HG03460 (cell line): ENCODE results near the gene CCDC134.
"Not testable (repeated sequence)": the region's sequence is repeated elsewhere in the genome, so short reads cannot be mapped to it uniquely, and the experiment has no call there.

ENCODE experiments used
- ATAC-seq: cut with Tn5 transposase; IDR thresholded peaks from one replicate; pipeline ENCODE4 v1.9.1; 2021; ENCODE audit not compliant: unreplicated experiment

The CCDC134 gene

GRCh38 chr22:41822317-41823057 is 22.0 kb downstream of the CCDC134 start:
- ATAC-seq = no peak

GRCh38 chr22:41823797-41824196 is 23.3 kb downstream of the CCDC134 start:
- ATAC-seq = no peak

- no peak for ATAC-seq
Observed at GRCh38 chr22:41825376-41825775, 24.9 kb downstream of the CCDC134 start.

GRCh38 chr22:41826021-41826420 is 25.5 kb downstream of the CCDC134 start:
- no peak for ATAC-seq

- ATAC-seq = no peak
Observed at GRCh38 chr22:41826430-41827383, 26.2 kb downstream of the CCDC134 start.

GRCh38 chr22:41827671-41828070 is 27.2 kb downstream of the CCDC134 start:
- ATAC-seq = no peak

- no peak for ATAC-seq
Observed at GRCh38 chr22:41828516-41828915, 28.0 kb downstream of the CCDC134 start.

- no peak for ATAC-seq
Observed at GRCh38 chr22:41830174-41830573, 29.7 kb downstream of the CCDC134 start.

- ATAC-seq = no peak
Observed at GRCh38 chr22:41831383-41831782, 30.9 kb downstream of the CCDC134 start.

GRCh38 chr22:41831828-41832552 is 31.5 kb downstream of the CCDC134 start:
- no peak for ATAC-seq

GRCh38 chr22:41832553-41833368 is 32.3 kb downstream of the CCDC134 start, which contains the start of gene SREBF2:
SREBF2 (plus strand) TSS chr22:41833105; CDS start chr22:41833271, 166 bp downstream.
- peak; percentile 76 for ATAC-seq

- ATAC-seq = peak; percentile 15
Observed at GRCh38 chr22:41833369-41834004, 33.0 kb downstream of the CCDC134 start.

GRCh38 chr22:41834005-41834944 is 33.8 kb downstream of the CCDC134 start:
- no peak for ATAC-seq

GRCh38 chr22:41835462-41835861 is 35.0 kb downstream of the CCDC134 start:
- not testable (repeated sequence) for ATAC-seq

GRCh38 chr22:41836551-41836950 is 36.1 kb downstream of the CCDC134 start:
- no peak for ATAC-seq

GRCh38 chr22:41838842-41839618 is 38.6 kb downstream of the CCDC134 start:
- ATAC-seq = no peak

- ATAC-seq = no peak
Observed at GRCh38 chr22:41840216-41840615, 39.7 kb downstream of the CCDC134 start.
